GM21786 (cell line): Measurements from ENCODE around the gene CIITA.

Source experiments
- ATAC-seq: cut with Tn5 transposase; IDR thresholded peaks from one replicate; pipeline ENCODE4 v1.9.1; 2021; ENCODE audit not compliant: unreplicated experiment

The CIITA gene

GRCh38 chr16:10976634-10977033 lies 99.6 kb downstream of the CIITA start:
- no peak for ATAC-seq

DNA sequence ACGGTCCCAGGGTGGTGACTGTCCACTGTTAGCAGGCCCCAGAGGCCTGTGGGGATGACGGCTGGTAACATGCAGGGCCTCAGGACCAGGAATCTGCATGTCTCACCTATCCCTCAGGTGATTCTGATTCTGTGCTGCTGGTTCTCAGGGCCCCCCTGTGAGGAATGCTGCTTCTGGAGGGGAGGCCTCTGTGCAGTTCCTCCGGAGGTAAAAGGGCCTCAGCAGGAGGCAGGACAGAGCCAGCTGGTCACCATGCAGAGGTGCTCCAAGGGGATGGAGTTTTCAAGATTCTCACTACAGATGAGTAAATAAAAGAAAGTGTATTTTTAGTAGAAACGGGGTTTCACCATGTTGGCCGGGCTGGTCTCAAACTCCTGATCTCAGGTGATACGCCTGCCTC lies 101.1 kb downstream of the CIITA start:
- no peak for ATAC-seq

DNA sequence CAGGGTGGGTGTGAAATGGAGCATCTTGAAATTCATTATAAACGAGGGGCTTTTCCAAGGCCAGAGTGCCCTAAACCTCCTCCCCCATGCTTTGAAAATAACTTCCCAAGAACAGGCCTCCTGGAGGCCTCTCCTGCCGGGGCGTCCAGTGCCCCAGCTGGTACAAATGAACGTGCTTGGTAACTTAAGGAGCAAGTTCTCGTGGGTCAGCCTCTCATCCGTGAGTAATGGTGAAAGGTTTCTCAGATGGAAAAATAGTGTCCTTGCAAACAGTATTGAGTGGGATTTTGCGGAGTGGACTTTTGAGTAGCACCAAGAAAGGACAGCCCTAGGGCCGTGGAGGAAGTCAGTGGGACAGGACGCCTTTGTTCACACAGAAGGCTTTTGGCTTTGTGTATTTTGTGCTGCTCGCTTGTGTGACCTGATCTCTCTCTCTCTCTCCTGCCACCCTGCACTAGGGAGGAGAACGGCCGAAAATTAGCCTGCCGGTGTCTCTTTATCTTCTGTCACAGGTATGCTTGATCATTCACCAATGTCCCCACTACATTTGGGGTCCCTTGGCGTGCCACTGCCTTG lies 102.0 kb downstream of the CIITA start:
- no peak for ATAC-seq

DNA sequence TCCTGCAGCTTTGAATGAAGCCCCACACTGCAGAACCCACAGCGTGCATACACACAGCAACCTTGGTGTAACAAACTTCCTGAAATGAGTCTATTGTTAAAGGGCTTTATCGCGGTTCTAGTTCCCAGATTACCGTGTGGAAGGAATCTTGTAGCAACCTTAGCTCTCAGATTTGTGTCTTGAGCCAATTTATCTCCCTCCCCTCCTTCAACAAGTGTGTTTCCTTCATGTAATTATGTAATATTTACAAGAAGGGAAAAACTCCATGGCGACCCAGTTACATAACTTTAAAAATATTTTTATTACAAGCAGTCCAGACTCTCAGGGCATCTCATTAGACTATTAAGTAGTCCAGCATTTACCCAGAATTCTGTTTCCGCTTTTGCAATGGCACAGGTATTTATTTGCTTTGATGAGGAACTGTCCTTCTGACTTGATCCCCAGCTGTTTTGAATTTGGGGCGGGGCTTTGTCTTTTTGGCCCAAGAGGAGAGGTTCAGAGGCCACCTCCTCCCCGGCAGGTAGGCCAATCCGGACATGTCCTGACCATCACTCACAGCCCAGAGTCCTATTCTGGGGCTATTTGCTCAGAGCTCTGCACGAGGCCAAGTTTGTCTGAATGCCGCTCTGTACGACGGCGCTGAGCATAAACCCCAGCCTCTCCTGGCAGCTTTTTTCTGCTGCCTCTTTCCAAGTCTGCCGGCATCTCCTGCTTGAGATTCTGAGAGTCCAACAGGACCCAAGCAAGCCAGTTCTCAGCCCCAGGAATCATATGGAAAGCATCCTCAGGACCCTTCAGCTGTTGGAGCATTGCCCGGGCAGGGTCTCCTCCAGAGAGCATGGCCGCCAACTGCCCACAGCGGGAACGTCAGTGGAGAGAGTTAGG lies 103.0 kb downstream of the CIITA start:
- ATAC-seq: no peak

- ATAC-seq: no peak
Measured at GRCh38 chr16:10980813-10981212, 103.8 kb downstream of the CIITA start.

GRCh38 chr16:10981697-10982216 lies 104.8 kb downstream of the CIITA start:
- ATAC-seq: peak; percentile 76

- no peak for ATAC-seq
Measured at GRCh38 chr16:10982465-10983150, 105.6 kb downstream of the CIITA start.

DNA sequence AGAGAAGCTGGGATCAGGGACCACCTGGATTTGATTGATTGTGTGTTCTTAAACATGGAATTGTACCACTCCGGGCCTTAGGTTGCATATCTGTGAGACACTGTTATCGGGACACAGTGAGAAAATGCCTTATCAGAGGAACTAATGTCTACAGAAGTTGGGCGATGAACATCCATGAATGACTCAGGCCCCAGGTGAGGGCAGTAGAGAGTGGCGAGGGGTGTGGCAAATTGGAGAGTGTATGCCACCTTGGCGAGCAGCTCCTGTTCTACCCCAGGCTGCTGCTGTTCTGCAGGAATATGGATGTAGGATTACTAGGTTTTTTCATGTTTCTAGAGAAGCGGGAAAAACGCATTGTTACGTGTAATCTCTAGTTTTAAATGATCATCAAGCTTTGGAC lies 106.2 kb downstream of the CIITA start:
- ATAC-seq: no peak

- no peak for ATAC-seq
Measured at GRCh38 chr16:10984509-10984908, 107.5 kb downstream of the CIITA start.
